ENCODE data around the gene DCLRE1B.
"Not testable (repeated sequence)": the region's sequence is repeated elsewhere in the genome, so short reads cannot be mapped to it uniquely, and the experiment has no call there.

Gene DCLRE1B

DNA sequence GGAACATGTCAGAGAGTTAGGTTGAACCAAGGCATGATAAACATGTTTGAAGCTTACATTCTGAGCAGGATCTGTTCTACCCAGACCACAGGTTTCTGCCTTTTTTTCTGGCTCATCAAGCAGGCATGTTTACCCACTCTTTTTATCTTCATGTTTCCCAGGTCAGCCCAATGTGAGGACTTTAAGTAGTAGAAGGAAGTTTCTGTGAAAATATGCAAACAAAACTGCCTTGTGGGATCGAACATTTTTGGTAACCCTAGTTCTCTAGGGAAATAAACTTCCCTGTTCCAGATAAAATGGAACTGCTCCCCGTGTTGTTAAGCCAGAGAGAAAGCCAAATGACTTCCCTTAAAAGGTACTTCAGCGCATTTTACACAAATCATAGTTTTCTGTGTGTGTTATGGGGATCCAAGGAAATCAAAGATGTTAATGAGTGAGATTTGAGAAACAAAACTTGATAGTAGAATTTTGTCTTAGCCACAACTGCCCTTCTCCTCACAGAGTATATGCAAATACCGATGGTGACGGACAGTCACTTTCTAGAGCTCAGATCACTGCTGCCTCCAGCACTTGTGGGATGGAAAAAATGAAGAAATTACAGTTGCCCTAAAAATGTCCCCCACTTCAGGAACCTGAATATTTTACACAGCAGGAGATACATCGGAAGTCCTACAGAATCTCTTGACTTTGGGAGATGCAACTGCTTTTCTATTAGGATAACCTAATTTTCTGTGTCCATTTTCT, 23.2 kb downstream of the DCLRE1B start:
- DNase-seq, result no peak

- DNase-seq, result peak; percentile 67
Observed at GRCh38 chr1:113928941-113929749, 24.0 kb downstream of the DCLRE1B start, which contains the start of gene HIPK1. TSS of gene HIPK1 (plus strand) at chr1:113929324.

DNA sequence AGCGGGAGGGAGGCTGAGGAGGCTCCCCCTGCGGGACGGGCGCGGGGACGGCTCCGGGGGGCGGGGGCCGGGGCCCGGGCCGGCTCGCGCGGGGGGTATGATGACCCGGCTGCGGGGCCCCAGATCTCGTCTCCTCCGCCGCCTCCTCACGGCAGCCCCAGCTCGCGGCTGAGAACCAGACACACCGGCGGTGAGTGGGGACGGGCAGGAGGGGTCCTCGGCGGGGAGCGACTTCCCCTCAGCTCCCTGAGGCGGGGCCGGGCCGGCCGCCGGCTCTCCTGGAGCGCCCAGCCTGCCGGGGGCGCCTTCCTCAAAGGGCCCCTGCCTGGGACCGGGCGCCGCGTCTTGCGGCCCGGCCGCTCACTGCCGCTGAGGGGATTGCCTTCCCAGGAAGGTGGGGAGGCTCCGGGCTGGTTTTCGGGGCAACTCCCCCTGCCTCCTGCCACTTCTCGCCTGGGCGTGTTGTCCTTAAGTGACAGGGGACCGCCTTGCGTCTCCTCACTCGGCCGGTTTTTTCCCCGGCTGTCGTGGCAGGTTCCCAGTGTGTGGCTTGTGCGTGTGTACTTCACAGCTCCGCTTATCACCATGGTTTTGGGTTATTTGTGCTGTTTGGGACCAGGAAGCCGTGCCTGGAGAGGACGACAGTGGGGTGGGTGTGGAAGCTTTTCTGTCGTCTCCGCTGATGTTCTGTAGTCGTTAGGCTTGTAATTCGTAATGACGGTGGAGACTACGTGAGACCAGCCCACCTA, 24.8 kb downstream of the DCLRE1B start:
- DNase-seq, result no peak

DNA sequence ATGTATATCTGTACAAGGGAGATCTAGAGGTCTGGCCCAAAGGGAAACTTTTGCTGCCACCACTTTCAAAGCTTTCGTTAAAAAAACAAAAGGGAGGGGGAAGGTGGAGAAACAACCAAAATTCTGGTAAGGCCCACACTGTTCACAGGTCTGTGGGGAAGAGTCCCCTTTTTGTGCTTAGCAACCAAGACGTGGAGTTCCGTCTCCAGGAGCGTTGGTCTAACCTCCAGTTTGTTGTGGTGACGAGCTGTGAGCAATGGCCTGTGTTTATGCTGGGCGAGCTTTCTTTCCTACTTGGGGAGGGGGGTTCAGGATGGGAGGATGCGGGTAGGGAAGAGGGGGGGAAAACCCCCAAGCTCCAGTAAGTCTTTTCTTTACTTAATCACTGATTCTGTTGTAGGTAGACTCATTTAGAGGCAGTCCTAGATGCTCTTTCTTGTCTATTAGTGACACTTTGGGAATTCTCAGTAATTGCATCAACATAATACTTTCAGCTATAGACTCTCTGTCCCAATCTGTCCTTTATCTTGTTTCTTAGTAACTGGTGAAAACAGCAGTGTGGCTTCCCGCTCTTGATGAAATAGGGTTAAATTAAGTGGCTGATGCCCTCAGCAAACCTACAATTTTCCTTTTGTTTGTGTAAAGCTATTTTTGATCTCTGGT, 25.5 kb downstream of the DCLRE1B start:
- no peak for DNase-seq

GRCh38 chr1:113931451-113931851, 26.3 kb downstream of the DCLRE1B start:
- DNase-seq, result no peak

DNA sequence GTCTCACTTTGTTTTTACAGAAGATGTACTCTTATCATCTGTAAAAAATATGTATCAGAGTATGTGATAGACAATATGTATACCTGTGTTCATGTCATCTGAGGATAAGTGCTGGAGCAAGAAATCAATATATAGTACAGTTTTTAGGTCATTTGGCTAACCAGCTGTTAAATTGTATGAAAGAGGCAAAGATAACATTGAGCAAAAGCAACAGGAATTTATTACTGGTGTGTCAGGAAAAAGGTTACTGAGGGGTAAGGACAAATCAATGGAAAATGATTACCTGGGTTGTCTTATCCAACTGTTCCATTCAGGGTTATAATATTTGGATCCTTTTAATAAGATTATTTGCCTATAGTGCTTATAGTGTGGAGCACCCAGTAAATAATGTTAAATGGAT, 28.9 kb downstream of the DCLRE1B start:
- no peak for DNase-seq

GRCh38 chr1:113934511-113935055, 29.5 kb downstream of the DCLRE1B start:
- DNase-seq, result no peak

DNA sequence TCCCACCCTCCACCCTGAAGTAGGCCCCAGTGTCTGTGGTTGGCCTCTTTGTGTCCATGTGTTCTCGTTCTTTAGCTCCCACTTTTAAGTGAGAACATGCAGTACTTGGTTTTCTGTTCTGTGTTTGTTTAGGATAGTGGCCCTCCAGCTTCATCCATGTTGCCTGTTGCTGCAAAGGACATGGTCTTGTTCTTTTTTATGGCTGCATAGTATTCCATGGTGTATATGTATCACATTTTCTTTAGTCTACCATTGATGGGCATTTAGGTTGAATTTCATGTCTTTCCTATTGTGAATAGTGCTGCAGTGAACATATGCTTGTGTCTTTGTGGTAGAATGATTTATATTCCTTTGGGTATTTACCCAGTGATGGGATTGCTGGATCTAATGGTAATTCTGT, 30.1 kb downstream of the DCLRE1B start:
- DNase-seq, result no peak

DNA sequence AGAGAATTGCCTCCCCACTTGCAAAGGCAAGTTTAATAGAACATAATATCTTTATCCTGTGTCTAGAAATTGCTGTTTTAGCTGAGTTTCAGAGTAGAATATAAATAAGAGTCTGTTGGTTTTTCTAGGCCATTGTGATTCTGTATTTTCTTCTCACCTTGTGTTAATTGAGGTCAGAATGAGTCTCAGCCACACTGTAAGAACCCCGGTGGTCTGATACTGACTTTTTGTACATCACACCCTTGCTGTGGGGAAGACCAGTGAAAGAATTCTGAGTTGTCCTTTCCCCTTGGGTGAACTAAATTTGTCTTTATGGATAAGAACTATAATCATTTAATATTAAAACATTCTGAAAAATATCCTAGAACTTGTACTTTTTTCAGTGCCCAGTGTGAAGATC, 30.8 kb downstream of the DCLRE1B start:
- no peak for DNase-seq

DNA sequence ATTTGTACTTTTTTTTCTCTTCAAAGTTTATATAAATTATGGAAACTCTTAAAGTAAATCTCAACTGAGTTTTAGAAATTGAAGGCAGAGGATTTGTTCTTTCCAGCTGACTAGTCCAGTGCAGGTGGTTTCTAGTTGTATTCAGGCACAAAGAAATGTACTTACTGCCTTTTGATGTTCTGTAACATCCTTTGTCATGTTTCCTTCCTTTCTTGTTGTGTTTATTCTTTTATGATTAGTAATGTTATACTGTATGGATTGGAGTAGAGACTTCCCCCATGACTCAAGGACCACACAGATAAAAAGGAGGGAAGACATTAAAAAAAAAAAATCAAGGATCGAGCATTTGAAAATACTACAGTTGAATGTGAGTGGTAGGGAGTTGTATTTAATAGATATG, 32.0 kb downstream of the DCLRE1B start:
- no peak for DNase-seq

- DNase-seq, result no peak
Observed at GRCh38 chr1:113938192-113938591, 33.1 kb downstream of the DCLRE1B start.

- DNase-seq, result no peak
Observed at GRCh38 chr1:113940365-113941244, 35.5 kb downstream of the DCLRE1B start.

- DNase-seq, result no peak
Observed at GRCh38 chr1:113941245-113941559, 36.1 kb downstream of the DCLRE1B start.

DNA sequence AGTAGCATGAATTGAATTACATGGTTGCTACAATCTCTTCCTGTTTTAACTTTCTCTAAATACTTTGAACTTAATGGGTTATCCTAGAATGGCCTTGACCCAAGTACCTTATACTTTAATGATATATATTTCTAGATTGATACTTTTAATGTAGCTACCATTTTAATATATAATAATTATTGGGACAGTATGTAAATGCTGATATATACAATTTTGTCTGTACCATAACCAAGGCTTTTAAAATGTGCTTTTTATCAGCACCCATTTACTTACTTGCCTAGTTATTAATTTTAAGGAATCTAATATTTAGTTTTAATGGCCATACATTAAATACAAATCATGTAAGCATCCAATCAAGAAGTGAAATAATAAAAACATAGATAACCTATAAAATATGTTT, 37.4 kb downstream of the DCLRE1B start:
- DNase-seq, result no peak

DNA sequence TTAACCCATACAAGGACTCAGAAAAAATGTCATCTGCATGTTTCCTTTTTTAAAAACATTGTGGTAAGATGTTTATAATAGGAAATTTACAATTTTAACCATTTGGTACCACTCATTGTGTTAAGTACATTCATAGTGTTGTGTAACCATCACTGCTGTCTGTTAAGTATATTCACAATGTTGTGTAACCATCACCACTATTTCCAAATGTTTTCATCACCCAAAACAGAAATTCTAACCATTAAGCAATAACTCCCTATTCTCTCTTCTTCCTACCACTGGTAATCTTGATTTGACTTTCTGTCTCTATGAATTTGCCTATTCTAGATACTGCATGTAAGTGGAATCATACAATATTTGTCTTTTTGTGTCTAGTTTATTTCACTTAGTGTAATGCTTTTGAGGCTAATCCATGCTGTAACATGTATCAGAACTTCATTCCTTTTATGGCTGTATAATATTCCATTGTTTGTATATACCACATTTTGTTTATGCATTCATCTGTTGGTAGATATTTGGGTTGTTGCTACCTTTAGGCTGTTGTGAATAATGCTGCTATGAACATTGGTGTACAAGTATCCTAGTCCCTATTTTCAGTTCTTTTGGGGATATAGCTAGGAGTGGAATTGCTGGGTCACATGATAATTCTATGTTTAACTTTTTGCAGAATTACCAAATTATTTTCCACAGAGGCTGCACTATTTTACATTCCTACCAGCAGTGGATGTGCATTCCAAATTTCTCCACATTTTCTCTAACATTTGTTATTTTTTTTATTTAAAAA, 38.1 kb downstream of the DCLRE1B start:
- no peak for DNase-seq

DNA sequence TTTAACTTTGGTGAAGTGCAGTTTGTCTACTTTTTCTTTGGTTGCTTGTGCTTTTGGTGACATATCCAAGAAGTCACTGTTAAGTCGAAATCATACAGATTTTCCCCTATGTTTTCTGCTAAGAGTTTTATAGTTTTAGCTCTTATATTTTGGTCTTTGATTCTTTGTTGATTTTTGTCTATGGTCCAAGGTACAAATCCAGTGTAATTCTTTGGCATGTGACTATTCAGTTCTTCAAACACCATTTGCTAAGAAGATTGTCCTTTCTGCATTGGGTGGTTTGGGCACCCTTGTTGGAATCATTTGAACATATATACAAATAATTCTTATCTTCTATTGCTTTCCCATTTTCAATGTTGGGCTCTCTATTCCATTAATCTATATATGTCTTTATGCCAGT, 40.2 kb downstream of the DCLRE1B start:
- DNase-seq, result no peak

DNA sequence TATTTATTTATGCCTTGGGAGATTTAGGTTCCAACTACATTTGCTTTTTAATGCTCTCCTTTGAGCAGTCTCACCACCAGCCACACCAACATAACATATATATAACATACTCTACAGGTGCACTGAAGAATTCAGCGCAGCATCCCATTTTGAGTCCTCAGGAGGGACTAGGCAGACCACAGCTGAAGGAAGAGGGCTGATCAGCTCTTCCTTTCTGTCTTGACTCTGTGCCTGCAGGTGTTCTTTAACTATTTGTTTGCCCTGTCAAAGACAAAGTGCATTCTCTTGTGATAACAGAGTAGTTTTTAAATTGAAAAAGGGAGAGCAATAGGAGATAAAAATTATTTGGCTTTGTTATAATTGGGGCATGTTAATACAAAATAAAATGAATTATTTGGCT, 41.0 kb downstream of the DCLRE1B start:
- DNase-seq, result no peak

- no peak for DNase-seq
Observed at GRCh38 chr1:113946678-113947387, 41.7 kb downstream of the DCLRE1B start.

GRCh38 chr1:113947388-113948107, 42.4 kb downstream of the DCLRE1B start:
- DNase-seq, result no peak

DNA sequence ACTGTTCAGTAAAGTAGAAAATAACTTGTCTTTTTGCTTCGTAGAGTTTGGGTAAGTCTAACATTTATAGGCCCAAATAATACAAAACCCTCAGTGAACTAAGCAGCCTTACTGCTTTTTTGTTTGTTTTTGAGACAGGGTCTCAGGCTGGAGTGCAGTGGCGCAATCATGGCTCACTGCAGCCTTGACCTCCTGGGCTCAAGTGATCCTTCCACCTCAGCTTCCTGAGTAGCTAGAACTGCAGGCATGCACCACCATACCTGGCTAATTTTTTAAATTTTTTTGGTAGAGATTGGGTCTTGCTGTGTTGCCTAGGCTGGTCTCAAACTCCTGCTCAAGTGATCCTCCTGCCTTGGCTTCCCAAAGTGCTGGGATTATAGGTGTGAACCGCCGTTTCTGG, 43.0 kb downstream of the DCLRE1B start:
- DNase-seq, result not testable (repeated sequence)
